Thoracic aorta (tissue), 2 donors: Measurements from ENCODE around the gene VMP1. TPM values are rescaled to one million over a fixed set of nuclear protein-coding genes. Genes with fewer than 3 reads are reported as not detected.

Source experiments
- ATAC-seq: fragments of 150-250 bp; one replicate; pipeline ENCODE4 v1.8.0; 2017; ENCODE audit warnings: low read depth; ENCODE audit not compliant: insufficient number of reproducible peaks, low FRiP score
- DNase-seq: peaks from one replicate; pipeline ENCODE4 v3.0.0-alpha.2; 2020; ENCODE audit warnings: low spot score
- H3K27ac ChIP-seq, 2 donors: fragments of 200-600 bp; sonication (generic); 1 replicate in 1 of 2; 2 replicates in 1 of 2; pipeline ENCODE4 v1.5.1; 2016; ENCODE audit warnings: mild to moderate bottlenecking in 2 of 2, moderate library complexity in 2 of 2
- H3K27me3 ChIP-seq: fragments of 200-600 bp; sonication (generic); replicated peaks from 2 replicates; pipeline ENCODE4 v1.6.0; 2016; ENCODE audit warnings: mild to moderate bottlenecking; ENCODE audit not compliant: insufficient read depth
- H3K36me3 ChIP-seq: fragments of 200-600 bp; sonication (generic); one replicate; pipeline ENCODE4 v1.5.1; 2016
- H3K4me1 ChIP-seq, 2 donors: fragments of 200-600 bp; sonication (generic); 1 replicate in 1 of 2; 2 replicates in 1 of 2; pipeline versions ENCODE4 v1.5.1 to v1.6.0; 2016; ENCODE audit warnings: low read depth in 2 of 2, mild to moderate bottlenecking in 1 of 2; ENCODE audit not compliant: control insufficient read depth in 1 of 2
- H3K4me3 ChIP-seq: fragments of 200-600 bp; sonication (generic); 2 replicates; pipeline ENCODE4 v1.5.1; 2016; ENCODE audit warnings: mild to moderate bottlenecking
- H3K9me3 ChIP-seq: fragments of 200-600 bp; sonication (generic); 2 replicates; pipeline ENCODE4 v1.5.1; 2016
- total RNA-seq, 2 donors: library from RNA; depleted of rRNA; stranded (reverse); fragments of >200 nt; gene quantifications; one replicate each; pipeline versions ENCODE4 v1.1.0 to v1.2.3, GENCODE V29; 2016
- TF ChIP-seq, protein P1 (sequence below): fragments of 200-600 bp; sonication (generic); IDR thresholded peaks from one replicate; pipeline ENCODE4 v1.5.1; 2019; ENCODE audit warnings: antibody characterized with exemption

The VMP1 gene
- total RNA-seq, 2 donors from 2014 or later: 183 to 728 TPM

DNA sequence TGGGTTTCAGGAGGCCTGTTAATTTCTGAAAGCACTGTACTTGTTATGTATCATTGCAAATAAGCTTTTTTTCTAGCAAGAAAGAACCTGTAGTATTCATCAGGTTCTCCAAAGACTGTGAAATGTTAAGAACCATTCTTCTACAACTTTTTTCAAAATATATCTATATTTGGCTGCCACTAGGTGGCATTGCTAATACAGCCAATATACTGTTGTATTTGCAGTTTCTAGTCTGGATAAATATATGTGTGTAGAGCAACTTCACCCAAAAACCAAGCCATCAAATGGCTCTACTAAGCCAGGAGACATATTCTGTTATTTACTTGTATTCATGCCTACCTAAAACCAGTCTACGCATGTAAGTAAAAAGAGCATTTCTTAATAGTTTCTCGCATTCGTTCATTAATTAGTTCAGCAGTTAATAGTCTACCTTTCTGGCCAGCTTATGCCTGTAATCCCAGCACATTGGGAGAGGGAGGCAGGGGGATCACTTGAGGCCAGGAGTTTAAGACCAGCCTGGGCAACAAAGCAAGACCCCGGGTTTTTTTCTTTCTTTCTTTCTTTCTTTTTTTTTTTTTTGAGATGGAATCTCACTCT is 39.5 kb downstream of the VMP1 start:
- H3K27ac ChIP-seq: no peak overlapping the region
- DNase-seq: no peak
- H3K27me3 ChIP-seq: no peaks in the 10 kb centered on the region
- TF ChIP-seq, protein P1, sequence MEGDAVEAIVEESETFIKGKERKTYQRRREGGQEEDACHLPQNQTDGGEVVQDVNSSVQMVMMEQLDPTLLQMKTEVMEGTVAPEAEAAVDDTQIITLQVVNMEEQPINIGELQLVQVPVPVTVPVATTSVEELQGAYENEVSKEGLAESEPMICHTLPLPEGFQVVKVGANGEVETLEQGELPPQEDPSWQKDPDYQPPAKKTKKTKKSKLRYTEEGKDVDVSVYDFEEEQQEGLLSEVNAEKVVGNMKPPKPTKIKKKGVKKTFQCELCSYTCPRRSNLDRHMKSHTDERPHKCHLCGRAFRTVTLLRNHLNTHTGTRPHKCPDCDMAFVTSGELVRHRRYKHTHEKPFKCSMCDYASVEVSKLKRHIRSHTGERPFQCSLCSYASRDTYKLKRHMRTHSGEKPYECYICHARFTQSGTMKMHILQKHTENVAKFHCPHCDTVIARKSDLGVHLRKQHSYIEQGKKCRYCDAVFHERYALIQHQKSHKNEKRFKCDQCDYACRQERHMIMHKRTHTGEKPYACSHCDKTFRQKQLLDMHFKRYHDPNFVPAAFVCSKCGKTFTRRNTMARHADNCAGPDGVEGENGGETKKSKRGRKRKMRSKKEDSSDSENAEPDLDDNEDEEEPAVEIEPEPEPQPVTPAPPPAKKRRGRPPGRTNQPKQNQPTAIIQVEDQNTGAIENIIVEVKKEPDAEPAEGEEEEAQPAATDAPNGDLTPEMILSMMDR: peak; percentile 65
- no peak overlapping the region for H3K4me3 ChIP-seq
- H3K9me3 ChIP-seq: no peaks in the 10 kb centered on the region
- no peaks in the 10 kb centered on the region for H3K4me1 ChIP-seq
- no peak for ATAC-seq
- H3K36me3 ChIP-seq: no peaks in the 10 kb centered on the region

DNA sequence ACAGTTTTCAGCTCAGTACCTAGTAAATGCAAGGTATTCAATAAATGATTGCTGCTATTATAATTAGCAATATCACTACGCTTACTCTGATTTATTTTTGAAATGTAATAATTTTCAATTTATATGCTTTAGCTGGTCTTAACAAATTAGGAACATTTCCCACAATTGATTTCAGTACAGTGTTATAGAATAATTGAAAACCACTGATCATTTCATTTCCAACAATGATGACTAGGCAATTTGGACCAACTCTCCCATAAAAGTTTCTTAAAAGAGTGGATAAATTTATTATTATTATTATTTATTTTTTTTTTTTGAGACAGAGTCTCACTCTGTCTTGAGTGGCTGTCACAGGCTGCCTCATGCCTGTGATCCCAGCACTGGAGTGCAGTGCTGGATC is 41.1 kb downstream of the VMP1 start:
- no peak for ATAC-seq
- Histone ChIP-seq H3K27ac (no peak overlapping the region), H3K4me1 (peaks cover 0 to under 1% of the 10 kb centered on the region in 2 donors), H3K4me3 (no peak overlapping the region), H3K36me3 (no peaks in the 10 kb centered on the region), H3K27me3 (no peaks in the 10 kb centered on the region), H3K9me3 (no peaks in the 10 kb centered on the region)
- no peak for DNase-seq
- TF ChIP-seq, protein P1: no peak

DNA sequence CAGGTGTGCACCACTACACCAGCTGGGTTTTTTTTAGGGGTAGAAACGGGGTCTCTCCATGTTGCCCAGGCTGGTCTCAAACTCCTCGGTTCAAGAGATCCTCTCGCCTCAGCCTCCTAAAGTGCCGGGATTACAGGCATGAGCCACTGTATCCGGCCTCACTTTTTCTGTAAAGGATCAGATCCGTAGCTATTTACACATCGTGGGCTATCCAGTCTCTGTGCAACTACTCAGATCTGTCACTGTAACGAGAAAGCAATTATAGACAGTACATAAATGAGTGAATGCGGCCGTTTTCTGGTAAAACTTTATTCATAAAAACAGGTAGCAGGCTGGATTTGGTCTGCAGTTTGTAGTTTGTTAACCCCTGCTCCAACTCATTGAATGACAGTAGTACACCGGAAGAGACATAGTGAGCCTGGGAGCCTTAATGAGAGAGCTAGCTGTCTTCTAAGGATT is 44.5 kb downstream of the VMP1 start:
- Histone ChIP-seq H3K36me3 (no peaks in the 10 kb centered on the region), H3K9me3 (no peaks in the 10 kb centered on the region), H3K27ac (no peak overlapping the region), H3K27me3 (no peaks in the 10 kb centered on the region), H3K4me3 (no peak overlapping the region), H3K4me1 (peaks cover 27 to 34% of the 10 kb centered on the region in 2 donors)
- no peak for DNase-seq
- no peak for ATAC-seq
- TF ChIP-seq, protein P1: no peak

DNA sequence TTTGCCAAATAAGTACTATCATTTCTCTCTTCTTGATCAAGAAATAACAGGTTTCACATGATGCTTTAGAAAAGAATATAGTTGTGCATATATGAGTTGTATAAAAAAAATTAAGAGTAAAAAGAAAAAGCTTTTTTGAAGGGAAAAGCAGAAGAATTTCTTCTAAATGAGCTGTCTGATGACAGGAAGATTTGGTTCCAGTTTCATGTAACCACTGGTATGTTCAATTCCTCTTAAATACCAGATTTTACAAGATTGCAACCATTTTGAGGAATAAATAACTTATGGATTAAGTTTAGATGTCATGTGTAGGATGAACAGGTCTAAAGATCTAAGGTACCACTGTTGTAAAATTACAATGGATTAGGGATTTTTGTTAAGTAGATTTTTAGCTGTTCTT is 45.0 kb downstream of the VMP1 start:
- TF ChIP-seq, protein P1: no peak
- Histone ChIP-seq H3K36me3 (no peaks in the 10 kb centered on the region), H3K4me3 (no peak overlapping the region), H3K27me3 (no peaks in the 10 kb centered on the region), H3K4me1 (peaks cover 31 to 39% of the 10 kb centered on the region in 2 donors), H3K27ac (no peak overlapping the region), H3K9me3 (no peaks in the 10 kb centered on the region)
- DNase-seq (no peak), ATAC-seq (no peak)

DNA sequence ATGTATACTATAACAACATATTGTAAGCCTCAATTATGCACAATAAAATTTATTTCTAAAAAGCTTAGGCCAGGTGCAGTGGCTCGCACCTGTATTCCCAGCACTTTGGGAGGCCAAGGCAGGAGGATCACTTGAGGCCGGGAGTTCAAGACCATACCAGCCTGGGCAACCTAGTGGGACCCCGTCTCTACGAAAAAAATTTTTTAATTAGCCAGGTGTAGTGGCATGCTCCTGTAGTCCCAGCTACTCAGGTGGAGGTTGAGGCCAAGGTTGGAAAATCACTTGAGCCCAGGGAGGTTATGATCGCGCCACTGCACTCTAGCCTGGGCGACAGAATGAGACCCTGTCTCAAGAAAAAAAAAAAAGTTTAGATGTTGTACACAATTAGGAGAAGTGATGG is 45.5 kb downstream of the VMP1 start:
- TF ChIP-seq, protein P1: no peak
- DNase-seq (no peak), ATAC-seq (no peak)
- H3K27ac ChIP-seq: no peak overlapping the region
- peaks cover 31 to 41% of the 10 kb centered on the region in 2 donors for H3K4me1 ChIP-seq
- H3K4me3 ChIP-seq: no peak overlapping the region
- H3K27me3 ChIP-seq: no peaks in the 10 kb centered on the region
- no peaks in the 10 kb centered on the region for H3K36me3 ChIP-seq
- H3K9me3 ChIP-seq: no peaks in the 10 kb centered on the region
